PC-3 (cell line): Measurements from ENCODE around the gene PCCA. TPM values are rescaled to one million over a fixed set of nuclear protein-coding genes. Genes with fewer than 3 reads are reported as not detected.

Experiments used
- ATAC-seq: fragments of 200-7000 bp; cut with Tn5 transposase; 2 replicates; pipeline ENCODE4 v1.9.1; 2020; ENCODE audit warnings: mild to moderate bottlenecking, moderate library complexity
- BruUV-seq: library from RNA; stranded (reverse); fragments of 400-500 nt; replicated peaks from 2 replicates; lab custom pipeline; 2021; lab: Mats Ljungman, UMichigan
- CTCF ChIA-PET: fragments of 300-600 bp; sonication (Branson Sonifier 250); formaldehyde crosslinking; loops from one replicate; lab custom pipeline; 2022; ENCODE audit warnings: antibody characterized with exemption; lab: Charles Lee
- POLR2A ChIA-PET: fragments of 300-600 bp; sonication (Branson Sonifier 250); formaldehyde crosslinking; loops from one replicate; lab custom pipeline; 2022; ENCODE audit warnings: antibody characterized with exemption; ENCODE audit not compliant: unreplicated experiment; lab: Charles Lee
- DNase-seq: peaks from one replicate; pipeline ENCODE4 v3.0.0-alpha.2; 2015
- H2AFZ ChIP-seq: fragments of 300-600 bp; sonication (generic); 2 replicates; pipeline ENCODE4 v1.6.0; 2016; ENCODE audit warnings: antibody characterized with exemption, low read length
- H3F3A ChIP-seq: fragments of 300-600 bp; sonication (generic); one replicate; pipeline ENCODE4 v1.6.0; 2017; ENCODE audit warnings: antibody characterized with exemption, low read length, control low read depth, mild to moderate bottlenecking; ENCODE audit not compliant: unreplicated experiment
- H3K27ac ChIP-seq: fragments of 300-600 bp; sonication (generic); 2 replicates; pipeline ENCODE4 v1.5.1; 2016; ENCODE audit warnings: mild to moderate bottlenecking, low read length
- H3K27me3 ChIP-seq: fragments of 300-600 bp; sonication (generic); 2 replicates; pipeline ENCODE4 v1.6.1; 2016; ENCODE audit warnings: low read length, mixed read lengths
- H3K36me3 ChIP-seq: fragments of 300-600 bp; sonication (generic); 2 replicates; pipeline ENCODE4 v1.6.1; 2016; ENCODE audit warnings: low read depth, mixed run types, low read length, mixed read lengths
- H3K4me1 ChIP-seq: fragments of 300-600 bp; sonication (generic); 2 replicates; pipeline ENCODE4 v1.5.1; 2016; ENCODE audit warnings: low read length; ENCODE audit not compliant: insufficient read depth
- H3K4me2 ChIP-seq: fragments of 300-600 bp; sonication (generic); 2 replicates; pipeline ENCODE4 v1.6.0; 2016; ENCODE audit warnings: low read length
- H3K4me3 ChIP-seq: fragments of 300-600 bp; sonication (generic); 2 replicates; pipeline ENCODE4 v1.5.1; 2016; ENCODE audit warnings: mild to moderate bottlenecking, low read length, mixed read lengths
- H3K79me2 ChIP-seq: fragments of 300-600 bp; sonication (generic); 2 replicates; pipeline ENCODE4 v1.6.1; 2017; ENCODE audit warnings: low read length, mixed read lengths
- H3K9ac ChIP-seq: fragments of 300-600 bp; sonication (generic); 2 replicates; pipeline ENCODE4 v1.6.0; 2016; ENCODE audit warnings: mild to moderate bottlenecking, low read length
- H3K9me2 ChIP-seq: fragments of 300-600 bp; sonication (generic); replicated peaks from 2 replicates; pipeline ENCODE4 v1.6.1; 2016; ENCODE audit warnings: mixed run types, low read length, mixed read lengths
- H3K9me3 ChIP-seq: fragments of 300-600 bp; sonication (generic); 2 replicates; pipeline ENCODE4 v1.6.1; 2016; ENCODE audit warnings: low read length, mixed read lengths
- H4K20me1 ChIP-seq: fragments of 300-600 bp; sonication (generic); 2 replicates; pipeline ENCODE4 v1.6.1; 2016; ENCODE audit warnings: low read length, mixed read lengths
- EZH2 ChIP-seq: fragments of 300-600 bp; sonication (generic); IDR thresholded peaks from one replicate; pipeline ENCODE4 v1.6.1; 2017; ENCODE audit warnings: antibody characterized with exemption, mild to moderate bottlenecking, low read length; ENCODE audit not compliant: unreplicated experiment
- EZH2phosphoT487 ChIP-seq: fragments of 300-600 bp; sonication (generic); IDR thresholded peaks from 2 replicates; pipeline ENCODE4 v1.6.1; 2018; ENCODE audit warnings: mild to moderate bottlenecking, antibody characterized with exemption, low read length, borderline replicate concordance
- intact Hi-C: fragments of 100-400 bp; cut with micrococcal nuclease; formaldehyde crosslinking; loops from 2 replicates; pipeline ENCODE4 v1.9.0; 2023
- total RNA-seq: library from RNA; depleted of rRNA; stranded (reverse); fragments of >200 nt; gene quantifications from 2 replicates; pipeline ENCODE4 v1.2.3, GENCODE V29; 2014
- TF ChIP-seq, protein P1 (sequence below): fragments of 300-600 bp; sonication (generic); conservative IDR thresholded peaks from 2 replicates; pipeline ENCODE4 v1.5.1; 2017; ENCODE audit warnings: antibody characterized with exemption, low read depth, mild to moderate bottlenecking, low read length

PCCA gene
- total RNA-seq, 1 experiment from 2014 or later, result 10.5 TPM

DNA sequence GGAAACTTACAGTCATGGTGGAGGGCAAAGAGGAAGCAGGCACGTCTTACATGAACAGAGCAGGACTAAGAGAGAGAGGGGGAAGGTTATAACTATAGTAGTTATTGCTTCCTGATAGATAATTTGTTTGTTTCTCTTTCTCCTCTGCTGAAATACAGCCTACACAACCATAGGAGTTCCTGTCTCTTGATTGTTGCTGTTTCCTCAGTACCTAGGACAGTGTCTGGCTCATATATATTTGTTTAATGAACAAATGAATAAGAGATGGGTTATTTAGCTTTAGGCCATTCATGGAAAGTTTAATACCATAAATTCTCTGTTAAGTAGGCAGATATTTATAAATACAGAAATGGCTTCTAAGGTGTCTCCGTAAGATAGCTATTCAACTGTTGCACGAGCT lies 95.2 kb downstream of the PCCA start:
- H3K27me3 ChIP-seq, result no peaks in the 10 kb centered on the region
- no peak overlapping the region for H3K4me3 ChIP-seq
- CTCF ChIA-PET, result no interaction called here
- no peaks in the 10 kb centered on the region for H3K79me2 ChIP-seq
- TF ChIP-seq, protein P1, sequence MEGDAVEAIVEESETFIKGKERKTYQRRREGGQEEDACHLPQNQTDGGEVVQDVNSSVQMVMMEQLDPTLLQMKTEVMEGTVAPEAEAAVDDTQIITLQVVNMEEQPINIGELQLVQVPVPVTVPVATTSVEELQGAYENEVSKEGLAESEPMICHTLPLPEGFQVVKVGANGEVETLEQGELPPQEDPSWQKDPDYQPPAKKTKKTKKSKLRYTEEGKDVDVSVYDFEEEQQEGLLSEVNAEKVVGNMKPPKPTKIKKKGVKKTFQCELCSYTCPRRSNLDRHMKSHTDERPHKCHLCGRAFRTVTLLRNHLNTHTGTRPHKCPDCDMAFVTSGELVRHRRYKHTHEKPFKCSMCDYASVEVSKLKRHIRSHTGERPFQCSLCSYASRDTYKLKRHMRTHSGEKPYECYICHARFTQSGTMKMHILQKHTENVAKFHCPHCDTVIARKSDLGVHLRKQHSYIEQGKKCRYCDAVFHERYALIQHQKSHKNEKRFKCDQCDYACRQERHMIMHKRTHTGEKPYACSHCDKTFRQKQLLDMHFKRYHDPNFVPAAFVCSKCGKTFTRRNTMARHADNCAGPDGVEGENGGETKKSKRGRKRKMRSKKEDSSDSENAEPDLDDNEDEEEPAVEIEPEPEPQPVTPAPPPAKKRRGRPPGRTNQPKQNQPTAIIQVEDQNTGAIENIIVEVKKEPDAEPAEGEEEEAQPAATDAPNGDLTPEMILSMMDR, result no peak
- TF ChIP-seq EZH2, result no peak
- no peak for TF ChIP-seq EZH2phosphoT487
- H3K27ac ChIP-seq, result no peak overlapping the region
- POLR2A ChIA-PET, result no interaction called here
- DNase-seq (no peak), ATAC-seq (no peak)
- no TSS peak for BruUV-seq
- intact Hi-C loops, result no loop called here
- no peaks in the 10 kb centered on the region for H3K4me1 ChIP-seq
- H3K36me3 ChIP-seq, result no peaks in the 10 kb centered on the region
- H2AFZ ChIP-seq, result no peak overlapping the region
- no peaks in the 10 kb centered on the region for H3K9me2 ChIP-seq
- no peak overlapping the region for H3K9ac ChIP-seq
- no peak overlapping the region for H3K4me2 ChIP-seq
- H3F3A ChIP-seq, result no peaks in the 10 kb centered on the region
- no peaks in the 10 kb centered on the region for H4K20me1 ChIP-seq
- H3K9me3 ChIP-seq, result no peaks in the 10 kb centered on the region

DNA sequence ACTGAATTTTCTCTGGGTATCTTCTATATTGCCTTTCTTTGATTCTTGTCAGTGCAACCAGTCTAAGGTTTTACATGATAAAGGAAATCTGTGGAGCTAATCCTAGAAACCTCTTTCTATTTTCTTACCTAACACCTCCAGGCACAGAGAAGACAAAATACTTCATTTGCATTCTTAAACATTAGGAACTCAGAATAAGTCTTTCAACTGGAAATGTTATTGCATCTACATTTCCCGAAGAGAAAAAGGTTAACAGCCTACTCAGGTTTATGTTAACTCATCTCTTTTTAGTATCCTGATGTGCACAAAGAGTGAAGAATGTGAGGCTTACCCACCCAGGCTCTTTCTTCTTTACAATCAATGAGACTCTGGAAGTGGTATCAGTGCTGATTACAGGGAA lies 106.7 kb downstream of the PCCA start:
- no peak overlapping the region for H3K4me2 ChIP-seq
- no peak overlapping the region for H3K27ac ChIP-seq
- H4K20me1 ChIP-seq, result no peaks in the 10 kb centered on the region
- TF ChIP-seq, protein P1, result no peak
- TF ChIP-seq EZH2phosphoT487 (no peak), EZH2 (no peak)
- BruUV-seq, result no TSS peak
- H3F3A ChIP-seq, result no peaks in the 10 kb centered on the region
- H3K4me3 ChIP-seq, result no peak overlapping the region
- no peaks in the 10 kb centered on the region for H3K79me2 ChIP-seq
- ChIA-PET POLR2A (interaction anchor here (0.5 kb wide), 1 partner anchor 210 kb away, joined by 5 read pairs; no protein-coding TSS in a partner anchor), CTCF (no interaction called here)
- H3K9me2 ChIP-seq, result no peaks in the 10 kb centered on the region
- ATAC-seq (no peak), DNase-seq (no peak)
- H3K27me3 ChIP-seq, result no peaks in the 10 kb centered on the region
- no peak overlapping the region for H3K9ac ChIP-seq
- no peaks in the 10 kb centered on the region for H3K9me3 ChIP-seq
- H3K4me1 ChIP-seq, result no peaks in the 10 kb centered on the region
- intact Hi-C loops, result loop anchor here (5.0 kb wide), 1 partner anchor 33 kb away; no protein-coding TSS in a partner anchor
- no peaks in the 10 kb centered on the region for H3K36me3 ChIP-seq
- H2AFZ ChIP-seq, result no peak overlapping the region

DNA sequence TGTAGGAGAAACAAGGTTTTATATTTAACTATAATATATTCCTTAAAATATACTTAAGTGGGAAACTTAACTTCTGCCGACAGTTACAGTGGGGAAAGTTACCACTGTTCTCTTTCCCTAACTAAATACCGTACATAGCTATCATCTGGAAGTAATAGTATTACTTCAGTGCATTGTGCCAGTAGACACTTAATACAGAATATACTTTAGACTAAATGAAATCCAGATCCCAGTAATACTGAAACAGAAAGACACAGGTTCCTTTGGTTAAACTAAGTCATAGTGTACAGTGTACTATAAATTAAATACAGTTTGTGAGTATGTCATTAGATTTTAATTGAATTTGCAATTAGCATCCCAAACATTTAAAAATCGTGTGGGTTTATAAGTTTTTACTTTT lies 107.5 kb downstream of the PCCA start:
- Histone ChIP-seq H3K79me2 (no peaks in the 10 kb centered on the region), H3K9me3 (no peaks in the 10 kb centered on the region), H3K27ac (no peak overlapping the region), H3K4me2 (no peak overlapping the region), H3K9ac (no peak overlapping the region), H3K9me2 (no peaks in the 10 kb centered on the region), H3K4me1 (no peaks in the 10 kb centered on the region), H3K27me3 (no peaks in the 10 kb centered on the region), H3K36me3 (no peaks in the 10 kb centered on the region), H4K20me1 (no peaks in the 10 kb centered on the region), H3K4me3 (no peak overlapping the region), H3F3A (no peaks in the 10 kb centered on the region), H2AFZ (no peak overlapping the region)
- no TSS peak for BruUV-seq
- ChIA-PET POLR2A (no interaction called here), CTCF (no interaction called here)
- ATAC-seq (no peak), DNase-seq (no peak)
- TF ChIP-seq EZH2, result no peak
- intact Hi-C loops, result loop anchor here (5.0 kb wide), 1 partner anchor 34 kb away; no protein-coding TSS in a partner anchor
